PFSK-1 (cell line): ENCODE measurements around the gene KIAA0319L.

Experiments used
- FOXP2 ChIP-seq: optimal IDR thresholded peaks from 2 replicates; pipeline ENCODE3; 2011; ENCODE audit warnings: borderline replicate concordance, control low read depth, inconsistent platforms; ENCODE audit not compliant: insufficient read depth; ENCODE audit errors: extremely low read length, extremely low read depth
- POLR2AphosphoS5 ChIP-seq: IDR thresholded peaks from 2 replicates; pipeline ENCODE4 v1.6.1; 2012; ENCODE audit warnings: low read depth, mild to moderate bottlenecking, control low read depth, low read length, moderate library complexity
- REST ChIP-seq, 2 experiments: IDR thresholded peaks; 2 replicates each; pipeline versions ENCODE4 v1.6.1 to v1.8.0; 2011 to 2012; ENCODE audit warnings: low read depth in 2 of 2, low read length in 2 of 2, control low read depth in 1 of 2, inconsistent platforms in 1 of 2, mild to moderate bottlenecking in 1 of 2, moderate library complexity in 1 of 2; ENCODE audit not compliant: insufficient read depth in 1 of 2
- SIN3A ChIP-seq: IDR thresholded peaks from 2 replicates; pipeline ENCODE4 v1.6.1; 2012; ENCODE audit warnings: mild to moderate bottlenecking, low read length, moderate library complexity, borderline replicate concordance; ENCODE audit not compliant: insufficient read depth
- TAF1 ChIP-seq: IDR thresholded peaks from 2 replicates; pipeline ENCODE4 v1.6.1; 2012; ENCODE audit warnings: low read length, control low read depth, borderline replicate concordance; ENCODE audit not compliant: insufficient read depth

KIAA0319L gene

GRCh38 chr1:35408925-35409324, 148.3 kb downstream of the KIAA0319L start:
- TF ChIP-seq TAF1: no peak
- no peak for TF ChIP-seq REST (IDR thresholded peaks at IDR 0.05; ENCODE audit: insufficient read depth in 1 of 2, low read depth in 2 of 2, low read length in 2 of 2)
- TF ChIP-seq FOXP2: no peak
- no peak for TF ChIP-seq SIN3A
- no peak for TF ChIP-seq POLR2AphosphoS5

- TF ChIP-seq FOXP2 (no peak), REST (IDR thresholded peaks at IDR 0.05; ENCODE audit: insufficient read depth in 1 of 2, low read depth in 2 of 2, low read length in 2 of 2) (no peak), SIN3A (no peak), TAF1 (no peak), POLR2AphosphoS5 (no peak)
Observed at GRCh38 chr1:35407743-35408142, 149.5 kb downstream of the KIAA0319L start.

GRCh38 chr1:35406103-35406502, 151.1 kb downstream of the KIAA0319L start:
- TF ChIP-seq SIN3A (no peak), FOXP2 (no peak), REST (IDR thresholded peaks at IDR 0.05; ENCODE audit: insufficient read depth in 1 of 2, low read depth in 2 of 2, low read length in 2 of 2) (no peak), POLR2AphosphoS5 (no peak), TAF1 (no peak)

- TF ChIP-seq REST (IDR thresholded peaks at IDR 0.05; ENCODE audit: insufficient read depth in 1 of 2, low read depth in 2 of 2, low read length in 2 of 2) (no peak), FOXP2 (no peak), TAF1 (no peak), SIN3A (no peak)
Observed at GRCh38 chr1:35401049-35401448, 156.2 kb downstream of the KIAA0319L start.

- TF ChIP-seq POLR2AphosphoS5: no peak
- no peak for TF ChIP-seq TAF1
- TF ChIP-seq SIN3A: no peak
- TF ChIP-seq FOXP2: no peak
- TF ChIP-seq REST (IDR thresholded peaks at IDR 0.05; ENCODE audit: insufficient read depth in 1 of 2, low read depth in 2 of 2, low read length in 2 of 2): no peak
Observed at GRCh38 chr1:35398739-35399138, 158.5 kb downstream of the KIAA0319L start.
